ENCODE results near the gene PDLIM5. TPM values are rescaled to one million over a fixed set of nuclear protein-coding genes. Genes with fewer than 3 reads are reported as not detected.

The PDLIM5 gene
- total and polyA plus RNA-seq, 2 of the 8 experiments (the other 6 are each of a cell fraction or from before 2014, with no cell fraction given), result 37.3 to 62.1 TPM

GRCh38 chr4:94439606-94440005 lies 12.1 kb upstream of the PDLIM5 start:
- no peak for TF ChIP-seq RXRA (IDR thresholded peaks at IDR 0.05; ENCODE audit: insufficient read depth, low read depth, low read length)
- no peak for TF ChIP-seq GABPA (IDR thresholded peaks at IDR 0.05; ENCODE audit: borderline replicate concordance, insufficient read depth, low read length)
- no peak for TF ChIP-seq SP1 (IDR thresholded peaks at IDR 0.05; ENCODE audit: low read depth, low read length)
- Histone ChIP-seq H3K9ac (replicated peaks in 1 of 4; ENCODE audit: extremely low read depth in 1 of 4, low read depth in 3 of 4, low read length in 3 of 4) (no peak overlapping the region), H4K91ac (replicated peaks; ENCODE audit: insufficient read length, low read length) (no peak overlapping the region), H4K8ac (ENCODE audit: extremely low read depth, insufficient read depth, low read length) (no peak overlapping the region), H2BK120ac (replicated peaks; ENCODE audit: low read depth, low read length) (no peak overlapping the region), H3K27me3 (replicated peaks in 1 of 4; ENCODE audit: control insufficient read depth in 3 of 4, extremely low read depth in 1 of 4, insufficient read depth in 3 of 4, low read length in 3 of 4) (no peaks in the 10 kb centered on the region), H3K27ac (ENCODE audit: low read depth, low read length) (no peak overlapping the region), H4K5ac (ENCODE audit: insufficient read length, low read depth, low read length) (no peak overlapping the region), H3K14ac (ENCODE audit: insufficient read length) (no peak overlapping the region), H4K20me1 (replicated peaks in 1 of 2; ENCODE audit: control insufficient read depth in 1 of 2, insufficient read depth in 2 of 2, low read length in 2 of 2) (no peaks in the 10 kb centered on the region), H3K18ac (ENCODE audit: extremely low read depth, low read length) (no peak overlapping the region), H2AFZ (ENCODE audit: low read length) (no peak overlapping the region), H3K4me3 (ENCODE audit: extremely low read depth in 1 of 4, insufficient read depth in 2 of 4, low read depth in 3 of 4, low read length in 4 of 4) (no peak overlapping the region), H3K56ac (replicated peaks; ENCODE audit: insufficient read length, low read depth, low read length) (no peak overlapping the region), H3K4me1 (replicated peaks in 1 of 4; ENCODE audit: control insufficient read depth in 3 of 4, insufficient read depth in 4 of 4, low read length in 3 of 4) (no peaks in the 10 kb centered on the region), H3K36me3 (ENCODE audit: control insufficient read depth in 2 of 4, insufficient read depth in 4 of 4, low read length in 3 of 4) (no peaks in the 10 kb centered on the region), H3K4me2 (ENCODE audit: insufficient read depth in 1 of 2, low read depth in 2 of 2, low read length in 2 of 2) (no peak overlapping the region), H2BK20ac (ENCODE audit: low read length) (no peak overlapping the region), H3K79me2 (ENCODE audit: control insufficient read depth in 1 of 2, insufficient read depth in 2 of 2, low read length in 2 of 2) (no peaks in the 10 kb centered on the region), H3K23me2 (ENCODE audit: low read depth, low read length) (no peaks in the 10 kb centered on the region), H2BK15ac (ENCODE audit: low read length) (no peak overlapping the region), H2BK12ac (ENCODE audit: low read depth, low read length) (no peak overlapping the region), H2BK5ac (ENCODE audit: low read depth, low read length) (no peak overlapping the region), H3K79me1 (ENCODE audit: low read depth, low read length) (no peaks in the 10 kb centered on the region), H3K4ac (replicated peaks; ENCODE audit: insufficient read length, low read depth, low read length) (no peak overlapping the region), H3K9me3 (ENCODE audit: insufficient read depth in 2 of 2, low read depth in 1 of 2, low read length in 1 of 2) (no peaks in the 10 kb centered on the region), H2AK5ac (ENCODE audit: low read depth, low read length) (no peak overlapping the region), H3K23ac (ENCODE audit: insufficient read length) (no peak overlapping the region)
- POLR2A ChIA-PET (ENCODE audit: partially characterized antibody), result interaction anchor here (1.8 kb wide), 1 partner anchor 13 kb away, joined by 11 read pairs; the partner anchor contains the start of gene PDLIM5
- WGBS, 2 experiments (ENCODE audit: extremely low coverage in 1 of 2, insufficient coverage in 1 of 2, insufficient read length in 1 of 2, insufficient replicate concordance in 2 of 2, low coverage in 1 of 2, low lambda C conversion rate in 2 of 2, missing lambda C conversion rate in 1 of 2), result 83% methylated on average over 2 of the region's 2 CpGs; no CpG with 5 or more reads in 1 of the 2 experiments
- CTCF ChIA-PET (ENCODE audit: partially characterized antibody), result no interaction called here
- DNase-seq (ENCODE audit: low read depth in 1 of 2, low spot score in 2 of 2) (no peak), FAIRE-seq (no peak)

Measured in H1 (cell line).